NCI-H1048 (cell line): ENCODE measurements around the gene GLMP.

ENCODE experiments used
- DNase-seq: peaks from one replicate; lab custom pipeline; 2025; lab: John Stamatoyannopoulos, UW

The GLMP gene

GRCh38 chr1:156285437-156285836 is 10.0 kb downstream of the GLMP start:
- no peak for DNase-seq

DNA sequence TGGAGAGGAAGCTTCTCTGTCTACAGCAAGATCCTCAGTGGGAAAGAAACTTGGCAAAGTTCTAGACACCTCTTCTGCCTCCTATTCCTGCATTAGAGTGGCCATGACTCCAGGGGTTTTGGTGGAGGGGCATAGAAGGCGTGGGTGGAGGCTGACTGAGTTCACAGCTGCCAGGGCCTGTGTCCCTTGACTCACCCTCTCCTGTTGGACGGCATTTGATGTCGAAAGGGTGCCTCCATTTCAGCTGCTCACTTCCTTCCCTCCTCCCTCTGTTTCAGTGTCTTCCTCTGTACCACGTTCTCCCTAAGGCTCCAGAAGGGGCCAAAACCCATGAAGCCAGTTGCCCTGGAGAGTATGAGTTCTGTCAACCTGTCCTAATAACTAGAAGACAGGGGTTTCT is 10.7 kb downstream of the GLMP start:
- DNase-seq = no peak

DNA sequence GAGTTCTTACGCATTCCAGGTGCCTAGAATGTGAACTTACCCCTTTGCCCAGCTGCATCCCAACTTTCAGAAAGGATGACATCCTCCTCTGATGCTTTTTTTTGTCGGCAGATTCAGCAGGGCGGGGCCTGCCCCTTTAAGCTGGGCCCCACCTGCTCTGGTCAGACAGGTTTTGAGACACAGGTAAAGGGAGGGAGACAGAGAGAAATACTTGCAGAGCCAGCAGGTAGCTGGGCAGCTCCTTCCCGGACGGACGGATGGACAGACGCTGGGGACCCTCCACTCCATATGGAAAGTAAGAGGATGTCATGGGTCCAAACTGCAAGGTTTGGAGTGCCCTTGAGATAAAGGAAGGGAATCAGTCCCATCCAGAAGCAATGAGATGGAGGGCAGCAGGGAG is 11.4 kb downstream of the GLMP start, which contains the start of gene TMEM79:
TSS of gene TMEM79 (plus strand) at position 214 of the 400 bp plus-strand sequence. CDS start 902 bp downstream, outside the sequence.
- DNase-seq = no peak

DNA sequence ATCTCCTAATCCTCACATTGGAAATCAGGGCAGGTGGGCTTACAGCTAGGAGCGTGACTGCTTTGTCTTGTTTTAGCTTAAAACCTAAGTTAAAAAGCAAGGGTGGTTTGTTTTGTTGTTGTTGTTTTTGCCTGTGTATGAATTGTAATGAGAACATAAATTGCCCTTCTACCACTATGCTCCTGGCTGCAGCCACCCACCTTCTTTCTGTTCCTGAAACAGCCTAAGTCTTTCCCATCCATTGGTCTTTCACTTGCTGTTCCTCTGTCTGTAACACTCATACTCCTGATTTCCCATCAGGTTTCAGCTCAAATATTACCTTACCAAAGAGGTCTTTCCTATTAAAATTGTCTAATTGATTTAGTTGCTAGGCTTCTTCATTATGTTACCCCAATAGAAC is 12.0 kb downstream of the GLMP start:
- DNase-seq = no peak

DNA sequence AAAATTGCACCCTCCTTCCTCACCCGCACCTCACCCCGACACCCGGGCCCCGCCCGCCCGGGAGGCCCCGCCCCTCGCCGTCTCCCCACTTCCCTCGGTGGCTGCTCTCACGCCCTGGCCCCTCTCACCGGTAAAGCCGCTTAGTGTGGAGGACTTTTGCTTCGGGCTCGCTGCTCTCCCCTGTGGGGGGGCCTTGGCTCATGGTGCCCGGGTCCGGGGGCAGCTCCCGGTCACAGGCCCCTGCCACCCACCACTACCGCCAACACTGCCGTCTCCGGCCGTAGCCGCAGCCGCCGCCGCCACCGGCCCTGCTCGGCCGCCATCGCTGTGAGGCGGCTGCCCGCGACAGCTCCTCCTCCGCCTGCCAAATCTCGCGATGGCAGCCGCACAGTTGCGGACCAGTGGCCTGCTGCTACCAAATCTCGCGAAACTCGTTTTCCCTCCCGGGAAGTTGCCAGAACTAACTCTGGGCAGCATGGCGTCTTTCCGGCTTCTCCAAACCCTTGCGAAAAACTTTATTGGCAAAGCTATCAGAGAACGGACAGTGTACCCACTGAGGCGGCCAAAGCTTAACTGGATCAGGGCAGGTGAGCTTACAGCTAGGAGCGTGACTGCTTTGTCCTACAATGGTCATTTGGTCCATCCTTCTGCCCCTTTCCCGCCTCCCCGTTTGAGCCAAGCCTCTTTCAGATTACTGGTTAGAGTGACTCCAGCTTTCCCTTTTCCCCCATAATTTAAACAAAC is 12.8 kb downstream of the GLMP start, which contains the start of gene SMG5:
TSS of gene SMG5 (minus strand) at position 347 of the 744 bp plus-strand sequence. CDS start at position 202, 145 bp downstream.
- DNase-seq = peak; percentile 98

- peak; percentile 34 for DNase-seq
These were observed 13.6 kb downstream of the GLMP start for GRCh38 chr1:156281693-156282478.

- DNase-seq = no peak
These were observed 14.2 kb downstream of the GLMP start for GRCh38 chr1:156281281-156281680.

GRCh38 chr1:156279837-156280236 is 15.6 kb downstream of the GLMP start:
- no peak for DNase-seq

GRCh38 chr1:156276966-156277381 is 18.5 kb downstream of the GLMP start:
- DNase-seq = no peak

DNA sequence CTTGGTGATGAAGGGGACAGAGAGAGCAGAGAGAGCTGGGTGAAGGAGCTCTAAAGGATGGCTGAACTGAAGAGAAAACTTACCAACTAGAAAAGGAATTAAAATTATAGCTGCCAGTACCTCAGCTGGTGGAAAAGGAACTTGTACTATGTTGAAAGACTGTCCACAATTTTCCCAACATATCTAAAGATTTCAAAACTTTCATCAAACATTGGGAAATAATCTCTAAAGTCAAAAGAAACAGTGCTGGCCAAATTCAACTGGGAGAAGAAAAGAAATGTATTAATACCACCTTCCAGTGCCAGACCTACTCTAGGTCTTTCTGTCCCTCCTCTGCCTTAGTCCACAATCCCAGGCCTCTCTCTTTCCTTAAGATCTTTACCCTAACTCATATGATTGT is 18.9 kb downstream of the GLMP start:
- no peak for DNase-seq

- no peak for DNase-seq
These were observed 25.2 kb downstream of the GLMP start for GRCh38 chr1:156270314-156270713.

DNA sequence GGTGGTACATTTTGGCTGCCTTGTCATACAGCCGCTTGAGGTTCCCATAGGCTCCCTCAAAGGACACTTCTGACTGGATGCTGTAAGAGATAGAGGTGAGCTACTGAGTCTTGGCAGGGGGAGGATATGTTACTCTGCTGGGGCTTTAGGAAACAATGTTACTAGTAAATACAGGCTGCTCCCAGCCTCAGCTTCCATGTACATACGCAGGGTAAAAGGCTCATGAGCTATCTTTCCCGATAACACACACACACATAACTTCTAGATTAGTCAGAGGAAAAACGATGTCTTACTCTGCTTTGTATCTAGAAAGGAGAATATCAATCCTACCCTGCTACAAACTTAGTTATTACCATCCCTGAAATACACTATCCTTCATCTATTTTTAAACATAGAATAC is 27.1 kb downstream of the GLMP start:
- DNase-seq = no peak

- DNase-seq = no peak
These were observed 29.4 kb downstream of the GLMP start for GRCh38 chr1:156266051-156266450.

DNA sequence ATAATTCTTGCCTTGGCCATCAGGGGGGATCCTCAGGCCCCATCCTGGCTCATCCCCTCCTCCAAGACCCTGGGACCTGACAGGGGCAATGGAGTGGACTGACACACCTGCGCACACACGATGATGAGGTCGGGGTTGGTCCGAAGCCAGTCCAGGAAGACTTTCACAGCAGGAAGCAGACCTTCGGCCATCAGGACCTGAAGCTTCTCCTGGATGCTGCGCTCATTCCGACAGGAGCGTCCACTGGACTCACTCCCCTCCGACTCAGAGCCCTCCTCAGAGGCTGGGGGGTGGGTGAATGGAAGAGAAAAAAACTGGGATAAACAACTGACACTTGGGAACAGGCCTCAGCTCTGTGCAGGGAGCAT is 32.2 kb downstream of the GLMP start:
- DNase-seq = no peak

- no peak for DNase-seq
These were observed 32.8 kb downstream of the GLMP start for GRCh38 chr1:156262461-156263287.

DNA sequence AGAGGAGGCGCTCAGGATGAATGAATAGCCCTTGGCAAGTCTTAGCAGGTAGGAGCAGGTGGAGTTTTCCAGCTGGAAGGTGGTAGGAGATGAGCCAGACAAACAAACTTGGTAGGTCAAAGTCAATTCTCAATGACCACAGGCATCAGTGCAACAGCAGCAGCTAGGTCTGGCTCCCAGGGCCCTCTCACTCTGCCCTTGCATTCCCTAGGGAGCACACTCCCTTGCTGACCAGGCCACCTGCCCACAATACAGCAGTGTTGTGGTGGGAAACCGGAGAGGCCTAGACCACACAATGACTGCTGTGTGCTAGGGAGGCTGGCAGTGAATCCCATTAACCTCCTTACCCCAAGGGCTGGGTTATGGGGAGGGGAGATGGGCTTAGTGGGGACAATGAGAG is 34.6 kb downstream of the GLMP start:
- DNase-seq = no peak

GRCh38 chr1:156259805-156260204 is 35.7 kb downstream of the GLMP start:
- DNase-seq = no peak

DNA sequence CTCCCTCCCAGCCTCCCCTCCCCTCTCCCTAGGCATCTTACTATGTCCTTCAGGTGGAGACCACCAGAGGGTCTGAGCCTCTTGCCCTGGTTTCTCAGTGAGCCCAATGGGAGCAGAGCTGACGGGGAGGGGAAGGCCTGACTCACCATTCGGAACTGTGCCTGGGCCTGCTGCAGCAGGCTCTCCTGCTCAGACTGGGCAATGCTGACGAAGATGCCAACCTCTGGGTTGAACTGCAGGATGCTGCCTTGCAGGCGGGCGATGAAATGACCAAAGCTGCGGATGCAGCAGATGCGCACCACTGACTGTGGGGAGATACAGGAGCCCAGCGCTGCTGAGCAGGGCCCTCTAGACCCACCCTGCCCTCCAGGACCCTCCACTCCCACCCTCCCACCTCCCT is 36.6 kb downstream of the GLMP start:
- DNase-seq = no peak

DNA sequence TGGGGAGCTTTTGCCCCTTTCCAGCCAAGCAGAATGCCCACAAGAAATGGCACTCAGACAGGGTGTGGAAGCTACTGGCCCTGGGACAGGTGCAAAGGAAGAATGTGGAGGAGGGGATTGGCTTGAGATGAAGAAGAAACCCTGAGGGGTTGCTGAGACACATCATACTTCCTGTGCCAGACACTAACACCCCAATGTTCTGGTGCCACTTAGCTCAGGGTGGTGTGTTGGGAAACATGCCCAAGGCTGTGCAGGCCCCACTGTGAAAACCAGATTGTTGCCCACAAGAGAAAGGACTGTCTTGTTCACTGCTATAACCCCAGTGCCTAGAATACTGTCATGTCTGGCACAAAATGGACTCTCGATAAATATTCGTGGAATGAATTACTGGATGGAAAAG is 37.8 kb downstream of the GLMP start:
- DNase-seq = no peak

DNA sequence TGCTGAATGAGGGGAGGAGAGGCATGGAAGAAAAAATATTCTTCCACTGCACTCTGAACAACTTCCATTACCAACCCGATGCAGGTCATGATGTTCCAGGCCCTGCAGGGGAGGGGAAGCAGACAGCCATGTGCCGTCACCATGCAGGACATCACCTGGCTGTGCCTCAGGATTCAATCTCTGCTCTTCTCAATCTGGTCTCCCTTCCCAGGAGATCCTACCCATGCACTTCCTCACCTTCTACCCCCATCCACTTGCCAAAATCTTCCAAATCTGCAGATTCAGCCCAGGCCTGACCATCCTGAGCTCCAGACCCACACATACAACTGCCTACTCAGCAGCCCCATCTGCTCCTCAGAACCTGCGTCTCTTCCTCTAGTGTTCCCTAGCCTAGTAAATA is 41.8 kb downstream of the GLMP start:
- DNase-seq = no peak

DNA sequence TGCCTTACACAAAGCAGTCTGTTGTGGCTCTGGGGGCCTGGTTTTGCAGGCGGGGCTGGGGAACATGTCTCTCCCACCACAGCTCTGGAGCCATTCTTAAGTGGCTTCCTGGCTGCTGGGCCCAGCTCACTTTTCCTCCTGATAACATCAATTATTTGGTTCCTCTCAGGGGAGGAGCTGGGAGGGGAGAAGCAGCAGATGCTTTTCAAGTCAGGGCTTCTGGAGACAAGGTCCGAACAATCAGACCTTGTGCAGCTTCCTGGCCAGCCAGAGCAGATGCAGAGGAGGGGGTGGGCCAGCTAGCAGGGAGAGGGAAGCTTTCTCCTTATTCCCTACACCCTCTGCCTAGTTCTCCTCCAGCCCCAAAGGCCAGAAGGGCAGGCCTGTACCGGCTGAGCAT is 44.0 kb downstream of the GLMP start:
- DNase-seq = no peak

- no peak for DNase-seq
These were observed 45.9 kb downstream of the GLMP start for GRCh38 chr1:156249593-156249992.

GRCh38 chr1:156248323-156248683 is 47.2 kb downstream of the GLMP start:
- no peak for DNase-seq
